Naive thymus-derived CD4-positive, alpha-beta T cell (primary cell): ENCODE results near the gene ATP7B. TPM values are rescaled to one million over a fixed set of nuclear protein-coding genes. Genes with fewer than 3 reads are reported as not detected.
A peak's percentile ranks its signal among the peaks of the same experiment; 100 is the strongest.

Experiments used
- ATAC-seq: fragments of 150-1000 bp; cut with Tn5 transposase; 2 replicates; pipeline ENCODE4 v1.10.0; 2021; ENCODE audit warnings: mild to moderate bottlenecking, moderate library complexity
- CTCF ChIA-PET: fragments of 350-600 bp; sonication (Branson Sonifier 250); formaldehyde crosslinking; loops from one replicate; lab custom pipeline; 2021; ENCODE audit warnings: antibody characterized with exemption; lab: Charles Lee
- POLR2A ChIA-PET: fragments of 350-600 bp; sonication (Branson Sonifier 250); formaldehyde crosslinking; loops from one replicate; lab custom pipeline; 2021; ENCODE audit warnings: antibody characterized with exemption, inconsistent platforms; lab: Charles Lee
- DNase-seq, 9 donors: peaks; one replicate each; pipeline versions ENCODE4 v3.0.0 to v3.0.0-alpha.2; 2020 to 2022; ENCODE audit warnings: mixed read lengths in 1 of 9
- H3K27ac ChIP-seq: one replicate; pipeline ENCODE4 v1.7.0; 2013; ENCODE audit warnings: mild to moderate bottlenecking, low read depth, low read length, moderate library complexity
- H3K27me3 ChIP-seq, 2 donors: one replicate each; pipeline ENCODE4 v1.7.0; 2013; ENCODE audit warnings: low read length in 2 of 2, mild to moderate bottlenecking in 2 of 2, moderate library complexity in 2 of 2; ENCODE audit not compliant: control insufficient read depth in 2 of 2, insufficient read depth in 2 of 2
- H3K36me3 ChIP-seq, 3 experiments: 1 replicate in 2 of 3; 2 replicates in 1 of 3; pipeline ENCODE4 v1.7.0; 2013; ENCODE audit warnings: low read length in 3 of 3, mild to moderate bottlenecking in 3 of 3, moderate library complexity in 1 of 3; ENCODE audit not compliant: insufficient read depth in 3 of 3, control insufficient read depth in 2 of 3
- H3K4me1 ChIP-seq, 2 donors: one replicate each; pipeline ENCODE4 v1.7.0; 2013; ENCODE audit warnings: low read length in 2 of 2, mild to moderate bottlenecking in 2 of 2, moderate library complexity in 1 of 2; ENCODE audit not compliant: control insufficient read depth in 2 of 2, insufficient read depth in 2 of 2
- H3K4me3 ChIP-seq: 2 replicates; pipeline ENCODE4 v1.7.0; 2013; ENCODE audit warnings: mild to moderate bottlenecking, low read length
- H3K9me3 ChIP-seq, 3 experiments: 1 replicate in 2 of 3; 2 replicates in 1 of 3; pipeline ENCODE4 v1.7.0; 2013; ENCODE audit warnings: low read length in 3 of 3; ENCODE audit not compliant: control insufficient read depth in 2 of 3
- H3K27ac Mint-ChIP-seq, 9 donors: one replicate each; pipeline ENCODE4 v1.8.0; 2020 to 2022; ENCODE audit warnings: mixed read lengths in 9 of 9, mild to moderate bottlenecking in 8 of 9, moderate library complexity in 5 of 9, inconsistent platforms in 2 of 9
- H3K27me3 Mint-ChIP-seq, 5 donors: one replicate each; pipeline ENCODE4 v1.8.0; 2021 to 2022; ENCODE audit warnings: mixed read lengths in 5 of 5, mild to moderate bottlenecking in 1 of 5
- H3K36me3 Mint-ChIP-seq, 5 donors: one replicate each; pipeline ENCODE4 v1.8.0; 2020 to 2022; ENCODE audit warnings: mixed read lengths in 5 of 5, mild to moderate bottlenecking in 3 of 5, inconsistent platforms in 1 of 5
- H3K4me1 Mint-ChIP-seq, 7 donors: one replicate each; pipeline ENCODE4 v1.8.0; 2020 to 2022; ENCODE audit warnings: mixed read lengths in 7 of 7, mild to moderate bottlenecking in 3 of 7, inconsistent platforms in 1 of 7
- H3K4me3 Mint-ChIP-seq, 10 donors: one replicate each; pipeline ENCODE4 v1.8.0; 2020 to 2022; ENCODE audit warnings: mild to moderate bottlenecking in 10 of 10, mixed read lengths in 10 of 10, moderate library complexity in 6 of 10, inconsistent platforms in 2 of 10
- H3K9me3 Mint-ChIP-seq, 11 donors: one replicate each; pipeline ENCODE4 v1.8.0; 2020 to 2022; ENCODE audit warnings: mixed read lengths in 11 of 11, mild to moderate bottlenecking in 4 of 11, inconsistent platforms in 1 of 11, moderate library complexity in 1 of 11
- intact Hi-C, 2 donors: fragments of 100-400 bp; cut with micrococcal nuclease; formaldehyde crosslinking; loops; one replicate each; pipeline ENCODE4 v1.15.1; 2023
- polyA plus RNA-seq, 2 donors: library from polyadenylated mRNA; unstranded; fragments of 300-500 nt; fragmentation: Illumina TruSeq; gene quantifications; one replicate each; pipeline ENCODE4 v1.2.3, GENCODE V29; 2021
- total RNA-seq, 6 experiments: library from RNA in 5 of 6; stranded (reverse) in 5 of 6; gene quantifications; 1 replicate in 5 of 6; 2 replicates in 1 of 6; pipeline ENCODE4 v1.2.3 and lab custom pipeline; 2021 to 2026

Gene ATP7B
- total and polyA plus RNA-seq, 7 experiments from 2014 or later: 0.18 to 1.4 (median 1.3) TPM

DNA sequence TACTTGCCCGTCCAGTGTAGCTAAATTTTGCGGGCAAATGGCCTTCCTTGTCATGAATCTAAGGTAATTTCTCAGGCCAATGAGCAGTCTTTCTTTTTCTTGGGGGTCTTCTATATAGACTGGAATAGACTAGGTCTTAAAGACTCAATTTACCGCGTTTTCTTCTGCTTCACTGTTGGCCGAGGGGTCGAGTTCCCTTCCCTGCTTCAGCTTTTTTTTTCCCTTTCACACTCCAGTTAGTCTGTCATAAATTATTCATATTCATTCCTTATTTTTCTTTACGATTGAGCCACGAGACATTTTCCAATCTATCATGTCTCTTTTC lies 1.2 kb upstream of the ATP7B start:
- CTCF ChIA-PET: interaction anchor here (0.6 to 1.3 kb wide), 2 partner anchors 117 to 924 kb away, joined by 3 to 4 read pairs; partner anchors contain the start of gene NEK5
- peak overlapping the region; percentile 76 for H3K27ac ChIP-seq
- Mint-ChIP-seq H3K36me3 (peaks cover under 1 to 18% (median 10%) of the 10 kb centered on the region in 5 donors), H3K27ac (peak overlapping the region; percentile 88 to 99 (median 95)), H3K4me1 (peaks cover 20 to 51% (median 32%) of the 10 kb centered on the region in 7 donors), H3K4me3 (peak overlapping the region; percentile 90 to 100 (median 99)), H3K9me3 (peaks cover 0 to 3% (median 0%) of the 10 kb centered on the region in 11 donors), H3K27me3 (peaks cover 14 to 34% (median 19%) of the 10 kb centered on the region in 5 donors)
- peak overlapping the region; percentile 92 for H3K4me3 ChIP-seq
- DNase-seq: no peak
- peaks cover 9 to 16% of the 10 kb centered on the region in 2 donors for H3K4me1 ChIP-seq
- H3K9me3 ChIP-seq: no peaks in the 10 kb centered on the region
- POLR2A ChIA-PET: interaction anchor here (0.7 to 1.3 kb wide), 5 partner anchors 8 to 639 kb away, joined by 3 to 6 read pairs (median 4); partner anchors contain the start of genes INTS6 and SUGT1
- no peaks in the 10 kb centered on the region for H3K27me3 ChIP-seq
- ATAC-seq: no peak
- intact Hi-C loops: loop anchor here (1.0 to 5.0 kb wide), 19 partner anchors 11 to 1888 kb away; partner anchors contain the start of genes CKAP2 (in 2 of the 2), INTS6 (in 2 of the 2), SUGT1 (in 2 of the 2) and DHRS12 (in 1 of the 2)
- H3K36me3 ChIP-seq: peaks cover 0 to 10% (median 0%) of the 10 kb centered on the region in 3 experiments

DNA sequence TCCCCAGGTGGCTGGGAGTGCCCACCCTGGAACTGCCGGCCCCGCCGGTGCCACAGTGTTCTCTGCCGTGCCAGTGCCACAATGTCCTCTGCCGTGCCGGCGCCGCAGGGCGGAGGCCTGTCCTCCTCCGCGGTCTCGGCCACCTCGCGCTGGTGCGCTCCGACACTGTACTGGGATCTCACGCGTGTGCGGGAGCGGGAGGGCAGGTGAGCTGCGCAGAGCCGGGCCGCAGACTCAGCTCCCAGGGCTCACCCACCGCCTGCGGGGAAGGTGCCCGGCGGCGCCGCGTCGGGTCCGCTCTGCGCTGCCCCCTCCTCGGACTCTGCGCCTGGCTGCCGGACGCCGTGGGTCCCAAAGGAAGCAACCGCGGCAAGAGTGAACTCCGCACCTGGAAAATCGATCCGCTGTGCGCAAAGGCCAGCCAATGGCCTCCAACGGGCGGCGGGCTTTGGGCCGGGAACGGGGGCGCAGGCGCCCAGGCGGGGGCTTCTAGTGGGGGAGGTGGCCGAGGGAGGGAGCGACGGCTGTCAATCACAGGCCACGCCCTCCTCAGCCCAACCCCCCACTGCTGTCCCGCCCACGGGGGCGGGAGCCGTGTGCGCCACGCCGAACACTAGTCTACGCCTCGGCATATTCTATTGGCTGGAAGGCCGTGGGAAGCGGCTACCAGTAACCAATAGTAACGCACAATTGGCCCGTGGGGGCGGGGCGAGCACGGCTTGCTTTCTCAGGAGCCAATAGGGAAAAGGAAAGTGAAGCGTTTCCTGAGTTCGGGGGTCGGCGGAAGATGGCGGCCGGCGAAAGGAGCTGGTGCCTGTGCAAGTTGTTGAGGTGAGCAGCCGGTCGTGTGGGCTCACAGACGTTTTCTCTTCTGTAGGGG lies 622 bp upstream of the ATP7B start, which contains the start of gene ALG11:
Gene ALG11, plus strand, starts transcription at position 767 of the 880 bp plus-strand sequence. Its CDS starts 21 bp downstream, at position 788.
- peak within 1 kb of the TSS; percentile 88 to 99 (median 95) for H3K27ac Mint-ChIP-seq
- intact Hi-C loops: loop anchor here (1.0 to 5.0 kb wide), 19 partner anchors 11 to 1887 kb away; partner anchors contain the start of genes CKAP2 (in 2 of the 2), INTS6 (in 2 of the 2), SUGT1 (in 2 of the 2) and DHRS12 (in 1 of the 2)
- ATAC-seq (peak; percentile 100), DNase-seq (peak; percentile 98 to 100 (median 99))
- Histone ChIP-seq H3K27me3 (no peaks in the 10 kb centered on the region), H3K9me3 (no peaks in the 10 kb centered on the region), H3K36me3 (peaks cover 0 to 8% (median 0%) of the 10 kb centered on the region in 3 experiments), H3K4me3 (peak within 1 kb of the TSS; percentile 92), H3K4me1 (peaks cover 9 to 16% of the 10 kb centered on the region in 2 donors), H3K27ac (peak within 1 kb of the TSS; percentile 76)
- H3K9me3 Mint-ChIP-seq: peaks cover 0 to 3% (median 0%) of the 10 kb centered on the region in 11 donors
- peaks cover 19 to 45% (median 29%) of the 10 kb centered on the region in 7 donors for H3K4me1 Mint-ChIP-seq
- POLR2A ChIA-PET: interaction anchor here (0.7 to 1.3 kb wide), 5 partner anchors 9 to 640 kb away, joined by 3 to 6 read pairs (median 4); partner anchors contain the start of genes INTS6 and SUGT1
- H3K36me3 Mint-ChIP-seq: peaks cover 0 to 18% (median 6%) of the 10 kb centered on the region in 5 donors
- H3K27me3 Mint-ChIP-seq: peaks cover 14 to 38% (median 23%) of the 10 kb centered on the region in 5 donors
- CTCF ChIA-PET: interaction anchor here (1.3 kb wide), 1 partner anchor 117 kb away, joined by 4 read pairs; the partner anchor contains the start of gene NEK5
- peak within 1 kb of the TSS; percentile 90 to 100 (median 99) for H3K4me3 Mint-ChIP-seq

DNA sequence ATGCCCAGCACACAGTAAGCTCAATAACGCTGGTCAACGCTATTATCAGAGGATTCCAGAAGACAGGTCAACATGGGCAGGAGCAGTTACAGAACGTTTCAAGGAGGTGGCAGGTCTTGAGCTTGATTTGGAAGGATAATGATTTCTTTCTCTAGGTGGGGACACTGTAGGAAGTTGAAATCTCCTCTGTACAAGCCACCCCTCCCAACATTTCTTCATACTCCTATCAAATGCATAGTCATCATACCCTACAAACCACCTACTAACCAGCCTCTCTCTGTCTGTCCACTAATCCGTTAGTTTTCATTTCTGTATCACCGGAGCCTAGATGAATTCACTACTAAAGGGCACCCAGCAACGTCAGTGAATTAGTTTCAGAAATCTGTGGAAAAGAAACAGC lies 1.3 kb downstream of the ATP7B start:
- H3K27ac ChIP-seq: no peak overlapping the region
- H3K27me3 ChIP-seq: no peaks in the 10 kb centered on the region
- peaks cover 0 to 8% (median 0%) of the 10 kb centered on the region in 3 experiments for H3K36me3 ChIP-seq
- H3K9me3 ChIP-seq: no peaks in the 10 kb centered on the region
- Mint-ChIP-seq H3K4me1 (peaks cover 11 to 27% (median 19%) of the 10 kb centered on the region in 7 donors), H3K9me3 (no peaks in the 10 kb centered on the region), H3K27me3 (peaks cover 14 to 44% (median 23%) of the 10 kb centered on the region in 5 donors), H3K27ac (no peak overlapping the region), H3K4me3 (peak overlapping the region in 8 of 10 donors; percentile 6 to 99 (median 69)), H3K36me3 (peaks cover 0 to 8% (median 0%) of the 10 kb centered on the region in 5 donors)
- ChIA-PET CTCF (interaction anchor here (0.8 kb wide), 1 partner anchor 209 kb away, joined by 3 read pairs; no protein-coding TSS in a partner anchor), POLR2A (interaction anchor here (0.6 kb wide), 1 partner anchor 46 kb away, joined by 3 read pairs; no protein-coding TSS in a partner anchor)
- peaks cover 9 to 16% of the 10 kb centered on the region in 2 donors for H3K4me1 ChIP-seq
- intact Hi-C loops: loop anchor here (5.0 kb wide), 4 partner anchors 183 to 607 kb away; partner anchors contain the start of gene THSD1 (in 1 of the 2)
- no peak overlapping the region for H3K4me3 ChIP-seq
- ATAC-seq (no peak), DNase-seq (no peak)

DNA sequence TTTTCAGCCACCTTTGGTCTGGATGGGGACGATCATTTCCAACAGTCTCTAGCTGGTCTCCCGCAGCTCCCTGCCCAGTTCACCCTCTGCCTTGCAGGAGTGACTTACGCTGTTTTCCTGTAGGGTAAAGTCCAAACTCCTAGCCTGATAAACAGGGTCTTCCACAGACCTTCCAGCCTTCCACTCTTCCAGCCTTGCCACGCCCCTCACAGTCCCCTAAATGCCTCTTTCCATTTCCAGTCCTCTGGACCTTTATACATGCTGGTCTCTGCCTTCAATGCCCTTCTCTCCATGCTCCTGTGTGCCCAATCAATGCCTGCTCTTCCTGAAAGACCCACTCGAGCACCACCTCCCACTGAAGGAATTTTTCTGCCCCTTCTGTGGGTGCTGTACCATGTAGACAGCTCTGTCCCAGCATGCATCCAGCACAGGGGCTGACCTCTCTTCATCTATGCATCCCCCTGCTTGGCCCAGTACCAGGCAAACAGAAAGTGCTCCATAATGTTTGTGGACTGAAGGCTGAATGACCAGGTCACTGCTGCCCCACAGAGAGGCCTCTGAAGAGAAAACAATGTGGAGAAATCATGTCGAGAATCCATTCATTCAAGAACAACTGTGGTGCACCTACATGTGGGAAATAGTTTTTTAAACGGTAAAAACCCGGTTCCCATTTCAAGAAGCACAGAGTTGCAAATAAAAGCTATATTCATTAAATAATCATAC lies 4.6 kb downstream of the ATP7B start:
- Mint-ChIP-seq H3K36me3 (no peaks in the 10 kb centered on the region), H3K4me1 (peaks cover 5 to 13% (median 8%) of the 10 kb centered on the region in 7 donors), H3K27ac (no peak overlapping the region), H3K4me3 (no peak overlapping the region), H3K27me3 (peaks cover 14 to 44% (median 23%) of the 10 kb centered on the region in 5 donors), H3K9me3 (no peaks in the 10 kb centered on the region)
- no peak overlapping the region for H3K27ac ChIP-seq
- ATAC-seq (no peak), DNase-seq (no peak)
- H3K27me3 ChIP-seq: no peaks in the 10 kb centered on the region
- peaks cover 0 to 2% (median 0%) of the 10 kb centered on the region in 3 experiments for H3K36me3 ChIP-seq
- H3K4me3 ChIP-seq: no peak overlapping the region
- intact Hi-C loops: no loop called here
- H3K9me3 ChIP-seq: no peaks in the 10 kb centered on the region
- H3K4me1 ChIP-seq: peaks cover 0 to 4% of the 10 kb centered on the region in 2 donors
- CTCF ChIA-PET: interaction anchor here (1.1 kb wide), 1 partner anchor 162 kb away, joined by 3 read pairs; the partner anchor contains the start of gene TMEM272
- POLR2A ChIA-PET: no interaction called here

DNA sequence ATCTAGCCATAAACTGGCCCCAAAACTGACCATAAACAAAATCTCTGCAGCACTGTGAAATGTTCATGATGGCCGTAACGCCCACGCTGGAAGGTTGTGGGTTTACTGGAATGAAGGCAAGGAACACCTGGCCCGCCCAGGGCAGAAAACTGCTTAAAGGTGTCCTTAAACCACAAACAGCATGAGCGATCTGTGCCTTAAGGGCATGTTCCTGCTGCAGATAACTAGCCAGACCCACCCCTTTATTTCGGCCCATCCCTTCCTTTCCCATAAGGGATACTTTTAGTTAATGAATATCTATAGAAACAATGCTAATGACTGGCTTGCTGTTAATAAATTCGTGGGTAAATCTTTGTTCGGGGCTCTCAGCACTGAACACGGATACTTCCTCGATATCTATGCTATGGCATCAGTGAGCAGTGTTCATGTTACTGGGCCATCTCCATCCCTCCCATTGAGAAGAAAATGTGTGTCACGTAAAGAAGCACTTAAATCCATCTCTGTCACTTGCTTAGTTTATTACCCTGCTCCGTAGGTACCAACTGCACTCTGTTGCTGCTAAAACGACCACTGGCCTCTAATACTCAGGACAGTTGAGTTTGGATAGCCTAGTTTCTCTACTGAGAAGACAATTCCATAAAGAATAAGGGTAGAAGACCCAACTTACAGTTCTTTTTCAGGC lies 5.3 kb downstream of the ATP7B start:
- no peaks in the 10 kb centered on the region for H3K27me3 ChIP-seq
- Mint-ChIP-seq H3K4me3 (no peak overlapping the region), H3K9me3 (no peaks in the 10 kb centered on the region), H3K4me1 (peaks cover 3 to 14% (median 8%) of the 10 kb centered on the region in 7 donors), H3K27me3 (peaks cover 12 to 42% (median 20%) of the 10 kb centered on the region in 5 donors), H3K27ac (no peak overlapping the region), H3K36me3 (no peaks in the 10 kb centered on the region)
- H3K36me3 ChIP-seq: no peaks in the 10 kb centered on the region
- ChIA-PET CTCF (interaction anchor here (1.1 kb wide), 1 partner anchor 161 kb away, joined by 3 read pairs; the partner anchor contains the start of gene TMEM272), POLR2A (no interaction called here)
- peaks cover 0 to 2% of the 10 kb centered on the region in 2 donors for H3K4me1 ChIP-seq
- no peak overlapping the region for H3K4me3 ChIP-seq
- H3K9me3 ChIP-seq: no peaks in the 10 kb centered on the region
- H3K27ac ChIP-seq: no peak overlapping the region
- intact Hi-C loops: no loop called here
- no peak for DNase-seq
- no peak for ATAC-seq
